A673 (cell line): ENCODE results near the gene BEST1.

Source experiments
- CTCF ChIP-seq: fragments of 300-800, 200-600 bp; sonication (generic); conservative IDR thresholded peaks from 2 replicates; pipeline ENCODE4 v1.5.1; 2017; ENCODE audit warnings: low read depth, mild to moderate bottlenecking, antibody characterized with exemption, low read length, moderate library complexity, mixed read lengths
- EZH2 ChIP-seq: fragments of 200-600 bp; sonication (generic); IDR thresholded peaks from 2 replicates; pipeline ENCODE4 v1.6.1; 2017; ENCODE audit warnings: borderline replicate concordance, low read depth, mild to moderate bottlenecking, mixed read lengths, antibody characterized with exemption, low read length; ENCODE audit not compliant: poor library complexity, severe bottlenecking

DNA sequence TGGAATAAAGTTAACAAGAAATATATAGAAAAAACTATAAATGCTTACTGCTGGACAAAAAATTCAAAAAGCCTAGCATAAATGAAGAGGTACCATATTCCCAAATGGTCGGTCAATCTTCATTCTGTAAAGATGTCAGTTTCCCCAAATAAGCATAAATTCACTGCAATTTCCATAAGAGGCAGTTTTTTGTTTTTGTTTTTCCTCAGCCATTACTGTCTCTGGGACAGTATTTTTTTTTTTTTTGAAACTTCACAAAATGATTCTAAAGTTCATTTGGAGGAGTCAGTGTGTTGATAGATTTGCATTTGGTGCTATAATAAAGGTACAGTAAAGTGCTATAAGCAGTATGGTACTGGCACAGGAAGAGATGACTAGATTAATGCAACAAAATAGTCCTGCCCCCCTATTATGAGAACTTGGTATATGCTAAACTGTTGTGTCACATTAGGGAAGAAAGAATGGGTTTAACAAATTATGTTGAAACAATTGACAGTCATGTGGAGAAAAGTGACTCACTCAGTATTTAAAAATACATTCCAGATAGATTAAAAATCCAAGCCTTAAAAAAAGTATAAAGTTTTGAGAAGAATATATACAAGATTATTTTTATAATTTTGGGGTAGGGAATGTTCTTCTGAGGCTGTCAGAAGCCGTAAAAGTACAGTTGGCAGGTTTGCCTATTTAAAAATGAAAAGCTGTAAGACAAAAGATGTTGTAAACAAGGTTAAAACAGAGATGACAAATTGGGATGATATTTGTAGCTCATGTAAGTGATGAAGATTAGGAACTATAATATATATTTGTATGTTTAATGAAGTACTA, 19.9 kb downstream of the BEST1 start:
- TF ChIP-seq CTCF (no peak), EZH2 (no peak)
